HG02798 (cell line): ENCODE measurements around the gene IL2RA.
"Not testable (repeated sequence)": the region's sequence is repeated elsewhere in the genome, so short reads cannot be mapped to it uniquely, and the experiment has no call there.

Source experiments
- ATAC-seq: cut with Tn5 transposase; IDR thresholded peaks from one replicate; pipeline ENCODE4 v1.9.1; 2021; ENCODE audit warnings: mild to moderate bottlenecking; ENCODE audit not compliant: unreplicated experiment, poor library complexity

Gene IL2RA

DNA sequence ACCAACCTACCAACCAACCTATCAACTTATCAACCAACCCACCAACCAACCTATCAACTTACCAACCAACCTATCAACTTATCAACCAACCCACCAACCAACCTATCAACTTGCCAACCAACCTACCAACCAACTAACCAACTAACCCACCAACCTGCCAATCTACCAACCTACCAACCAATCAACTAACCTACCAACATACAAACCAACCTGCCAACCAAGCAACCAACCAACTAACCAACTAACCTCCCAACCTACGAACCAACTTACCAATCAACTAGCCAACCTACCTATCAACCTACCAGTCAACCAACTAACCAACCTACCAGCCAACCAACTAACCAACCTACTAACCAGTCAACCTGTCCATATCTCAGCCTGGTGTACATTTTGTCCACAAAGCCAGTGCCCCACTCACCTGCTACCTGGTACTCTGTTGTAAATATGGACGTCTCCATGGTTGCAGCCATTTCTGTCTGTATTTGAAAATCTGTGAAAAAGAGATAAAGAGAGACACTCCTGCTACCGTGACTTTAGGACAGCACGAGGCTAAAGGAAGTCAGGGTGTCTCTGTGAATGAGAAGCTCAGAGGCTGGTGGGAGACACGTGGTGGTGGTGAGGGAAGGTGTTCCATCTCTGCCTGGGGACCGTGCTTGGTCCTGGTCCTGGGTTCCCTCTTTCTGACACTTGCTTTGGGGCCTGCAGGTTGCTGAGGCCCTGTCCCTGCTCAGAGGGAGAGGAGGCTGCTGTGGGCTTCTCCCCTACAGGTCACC, 43.0 kb downstream of the IL2RA start:
- no peak for ATAC-seq

DNA sequence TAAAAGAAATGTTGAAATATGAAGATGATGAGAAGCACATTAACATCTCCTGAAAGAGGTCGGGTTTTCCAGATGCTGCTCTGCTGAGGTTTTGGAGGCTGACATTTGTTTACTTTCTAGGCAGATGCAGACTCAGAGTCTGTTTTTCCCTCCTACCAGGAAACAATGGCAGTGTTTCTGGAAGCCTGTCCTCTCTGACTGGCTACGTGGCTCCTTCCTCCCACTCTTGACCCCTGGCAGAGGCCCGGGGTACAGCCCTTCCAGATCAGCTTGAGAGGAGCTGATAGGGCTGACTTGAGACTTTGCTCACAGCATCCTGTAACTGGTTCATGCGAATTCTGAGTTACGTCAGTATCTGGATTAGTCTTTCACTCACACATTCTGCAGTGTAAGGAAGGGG, 43.7 kb downstream of the IL2RA start:
- ATAC-seq: no peak

DNA sequence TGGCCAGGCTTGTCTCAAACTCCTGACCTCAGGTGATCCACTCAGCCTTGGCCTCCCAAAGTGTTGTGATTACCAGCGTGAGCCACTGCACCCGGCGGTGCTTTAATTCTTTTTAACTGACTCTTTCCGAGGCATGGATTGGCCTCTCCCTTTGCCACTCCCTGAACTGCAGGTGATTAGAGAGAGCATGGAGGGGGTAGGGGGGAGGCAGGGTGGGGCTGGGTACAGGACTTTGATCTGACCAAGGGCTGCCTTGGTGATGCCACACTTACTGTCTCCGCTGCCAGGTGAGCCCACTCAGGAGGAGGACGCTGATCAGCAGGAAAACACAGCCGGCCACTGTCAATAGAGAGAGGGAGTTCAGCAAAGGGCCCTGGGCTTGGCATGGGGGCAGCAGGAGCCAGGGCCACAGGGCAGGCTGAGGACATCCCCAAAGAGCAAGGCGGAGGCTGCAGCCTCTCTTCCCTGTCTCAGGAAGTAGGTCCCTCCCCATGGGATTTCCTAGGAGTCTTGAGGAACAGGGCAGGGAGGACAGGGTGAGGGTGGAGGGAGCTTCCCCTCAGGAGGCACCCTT, 44.3 kb downstream of the IL2RA start:
- no peak for ATAC-seq

DNA sequence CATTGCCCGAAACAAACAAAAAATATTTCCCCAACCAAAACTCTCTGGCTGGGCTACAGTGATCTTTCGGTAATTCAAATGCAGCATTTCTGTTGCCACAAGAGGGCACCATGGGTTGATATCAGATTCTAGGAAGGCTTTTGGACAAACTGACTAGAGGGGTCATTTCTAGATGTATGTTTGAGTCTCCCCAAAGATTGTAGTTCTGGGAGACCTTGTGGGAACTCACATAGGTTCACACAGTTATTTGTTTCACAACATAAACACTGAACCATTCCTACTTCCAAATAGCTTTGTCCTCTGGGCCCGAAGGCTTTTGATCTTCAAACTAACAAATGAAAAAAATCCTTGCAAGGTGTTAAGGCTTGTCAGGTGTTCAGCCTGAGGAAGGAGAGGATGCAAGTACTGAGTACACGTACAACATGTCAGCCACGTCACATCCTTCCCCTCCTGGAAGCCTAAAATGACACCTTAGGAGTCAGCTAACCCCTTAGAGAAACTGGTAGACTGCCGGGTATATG, 47.9 kb downstream of the IL2RA start:
- ATAC-seq: peak; percentile 50

DNA sequence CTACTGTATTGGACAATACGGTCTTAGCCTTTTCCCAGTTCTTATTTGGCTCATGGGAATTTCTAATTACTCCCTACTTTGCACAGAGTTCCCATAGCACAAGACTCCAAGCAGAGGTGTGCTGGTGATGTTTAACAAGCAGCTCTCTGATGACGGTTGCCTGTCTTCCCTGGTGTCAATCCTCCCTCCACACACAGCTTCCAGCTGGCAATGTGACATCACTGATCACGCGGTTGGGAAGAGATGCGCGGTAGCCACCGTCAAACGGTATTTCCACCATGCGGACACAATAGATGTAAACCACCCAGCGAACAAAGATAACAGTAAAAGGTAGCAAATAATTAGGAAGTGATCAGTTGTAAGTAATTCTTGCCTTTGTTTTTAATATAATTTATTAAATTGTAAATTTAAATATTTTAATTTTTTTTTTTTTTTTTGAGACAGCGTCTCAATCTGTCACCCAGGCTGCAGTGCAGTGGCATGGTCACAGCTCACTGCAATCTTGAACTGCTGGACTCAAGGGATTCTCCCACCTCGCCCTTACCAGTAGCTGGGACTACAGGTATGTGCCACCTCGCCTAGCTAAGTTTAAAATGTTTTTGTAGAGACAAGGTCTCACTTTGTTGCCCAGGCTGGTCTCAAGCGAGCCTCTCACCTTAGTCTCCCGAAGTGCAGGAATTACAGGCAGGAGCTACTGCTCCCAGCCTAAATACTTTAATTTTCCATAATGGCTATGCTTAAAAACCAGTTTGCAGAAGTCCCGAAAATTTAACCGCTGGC, 48.6 kb downstream of the IL2RA start:
- ATAC-seq: no peak

DNA sequence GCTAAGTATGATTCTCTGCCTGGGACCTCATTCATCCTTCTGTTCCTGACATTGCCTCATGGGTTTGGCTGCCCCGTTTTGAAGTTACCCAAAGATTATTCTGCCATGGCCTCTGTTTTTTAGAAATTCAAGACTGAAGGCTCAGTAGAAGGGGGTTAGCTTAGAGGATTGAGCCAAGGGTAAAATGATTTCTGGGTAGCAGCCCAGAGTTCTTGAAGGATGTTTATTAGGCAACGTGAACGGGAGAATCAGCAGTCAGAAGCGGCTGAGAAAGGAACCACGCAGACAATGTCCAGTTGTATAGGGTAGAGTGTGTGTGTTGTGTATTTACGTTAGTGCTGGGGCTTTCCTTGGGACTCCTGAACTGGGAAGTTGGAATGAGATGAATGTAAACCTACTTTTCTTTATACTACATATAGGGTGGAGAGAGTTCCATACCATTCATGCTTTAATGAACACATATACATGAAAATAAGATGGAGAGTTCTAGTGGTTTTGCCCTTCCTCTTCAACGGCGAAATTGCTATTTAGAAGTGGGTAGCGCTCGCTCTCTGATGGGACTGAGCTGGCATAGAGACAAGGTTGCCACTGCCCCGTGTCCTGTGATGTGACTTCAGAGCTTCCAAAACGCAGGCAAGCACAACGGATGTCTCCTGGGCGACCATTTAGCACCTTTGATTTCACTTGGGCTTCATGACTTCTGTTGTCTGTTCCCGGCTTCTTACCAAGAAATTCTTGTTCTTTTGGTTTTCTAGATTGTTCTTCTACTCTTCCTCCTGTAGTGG, 49.9 kb downstream of the IL2RA start:
- no peak for ATAC-seq

DNA sequence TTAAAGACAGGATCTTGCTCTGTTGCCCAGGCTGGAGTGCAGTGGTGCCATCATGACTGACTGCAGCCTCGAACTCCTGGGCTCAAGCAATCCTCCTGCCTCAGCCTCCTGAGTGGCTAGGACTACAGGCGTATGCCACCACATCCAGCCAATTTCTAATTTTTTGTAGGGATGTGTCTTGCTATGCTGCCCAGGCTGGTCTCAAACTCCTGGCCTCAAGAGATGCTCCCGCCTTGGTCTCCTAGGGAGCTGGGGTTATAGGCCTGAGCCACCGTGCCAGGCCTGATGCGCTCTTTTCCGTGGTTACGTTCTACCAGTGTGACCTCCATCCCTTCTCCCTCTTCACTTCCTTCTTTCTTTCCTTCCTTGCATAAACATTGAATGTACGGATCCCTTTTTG, 50.6 kb downstream of the IL2RA start:
- ATAC-seq: no peak

DNA sequence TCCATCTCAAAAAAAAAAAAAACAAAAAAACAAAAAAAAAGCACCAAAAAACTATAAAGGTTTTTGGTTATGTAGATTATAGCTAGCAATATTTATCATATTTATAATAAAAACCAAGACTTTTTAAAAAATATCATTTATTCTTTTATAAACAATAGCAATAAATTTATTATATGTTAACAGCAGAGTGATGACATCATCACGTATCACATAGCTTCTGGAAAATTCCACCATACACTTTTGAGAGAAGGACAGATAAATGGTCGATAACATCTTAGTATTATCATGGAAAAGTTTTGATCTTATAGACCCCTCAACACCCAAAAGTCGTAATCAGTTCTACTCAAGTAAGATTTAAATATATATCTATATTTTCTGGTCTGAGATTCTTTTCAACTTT, 51.6 kb downstream of the IL2RA start:
- no peak for ATAC-seq

DNA sequence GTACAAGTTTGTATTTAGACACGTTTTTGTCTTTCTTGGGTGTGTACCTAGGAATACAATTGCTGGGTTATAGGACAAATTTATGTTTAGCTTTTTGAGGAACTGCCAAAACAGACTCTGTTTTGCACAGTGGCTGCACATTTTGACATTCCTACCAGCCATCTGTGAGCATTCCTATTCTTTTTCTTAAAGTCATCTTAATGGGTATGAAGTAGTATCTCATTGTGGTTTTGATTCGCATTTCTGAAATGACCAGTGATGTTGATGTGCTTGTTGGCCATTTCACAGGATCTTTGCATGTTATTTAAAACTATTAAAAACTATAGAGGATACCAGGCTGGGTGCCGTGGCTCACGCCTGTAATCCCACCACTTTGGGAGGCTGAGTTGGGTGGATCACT, 52.2 kb downstream of the IL2RA start:
- ATAC-seq: no peak

DNA sequence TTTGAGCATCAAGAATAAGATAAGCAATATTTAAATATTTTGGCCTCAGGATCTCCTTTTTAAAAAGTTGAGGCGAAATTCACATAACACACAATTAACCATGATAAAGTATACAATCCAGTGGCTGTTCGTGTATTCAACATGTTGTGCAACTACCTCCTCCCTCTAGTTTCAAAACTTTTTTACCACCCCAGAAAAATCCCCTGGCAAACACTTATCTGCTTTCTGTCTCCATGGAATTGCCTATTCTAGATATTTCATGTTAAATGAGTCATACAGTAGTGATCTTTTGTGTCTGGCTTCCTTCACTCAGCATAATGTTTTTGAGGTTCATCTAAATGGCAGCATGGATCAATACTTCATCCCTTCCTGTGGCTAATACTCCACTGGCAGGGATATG, 53.0 kb downstream of the IL2RA start:
- no peak for ATAC-seq

DNA sequence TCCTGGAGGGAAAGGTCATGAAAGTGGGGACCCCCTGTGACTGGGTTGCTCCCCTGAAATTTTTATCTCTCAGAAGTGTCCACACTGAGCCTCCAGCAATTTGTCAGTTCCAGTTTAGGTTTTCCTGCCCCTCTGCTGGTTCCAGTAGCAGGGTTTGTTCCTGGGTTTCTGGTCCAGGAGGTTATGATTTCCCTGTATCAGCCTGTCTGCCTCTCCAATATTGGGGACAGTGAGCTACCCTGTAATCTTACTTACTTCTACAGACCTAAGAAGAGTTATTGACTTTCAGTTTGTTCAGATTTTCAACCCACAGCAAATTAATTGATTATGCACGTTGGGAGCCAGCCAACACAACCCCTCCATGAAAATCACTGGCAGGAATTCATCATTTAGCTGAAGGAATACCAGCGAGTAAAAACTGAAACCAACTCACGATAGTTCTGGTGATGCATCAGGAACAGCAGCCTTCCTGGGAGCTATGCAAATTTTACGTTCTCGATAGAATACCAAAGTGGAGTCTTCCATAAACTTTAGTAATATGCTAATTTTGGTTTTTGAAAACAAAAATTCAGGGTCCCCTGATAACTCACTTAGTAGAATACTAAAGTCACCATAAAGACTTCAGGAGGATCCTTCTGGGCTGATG, 53.5 kb downstream of the IL2RA start:
- no peak for ATAC-seq

DNA sequence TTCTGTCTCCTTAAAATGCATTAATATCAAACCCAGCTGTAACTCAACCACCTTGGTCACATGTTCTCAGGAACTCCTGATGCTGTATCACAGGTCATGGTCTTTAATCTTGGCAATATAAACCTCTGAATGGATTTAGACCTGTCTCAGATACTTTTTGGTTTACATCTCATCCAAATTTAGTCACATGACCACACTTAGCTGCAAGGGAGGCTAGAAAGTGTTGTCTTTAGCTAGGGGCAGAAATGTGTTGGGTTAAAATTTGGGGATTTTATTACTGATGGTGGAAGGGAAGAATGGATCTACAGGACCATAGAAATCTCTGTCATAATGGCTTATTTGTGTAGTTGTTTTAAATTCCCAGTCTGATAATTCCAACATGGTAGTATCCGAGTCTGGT, 55.2 kb downstream of the IL2RA start:
- no peak for ATAC-seq

DNA sequence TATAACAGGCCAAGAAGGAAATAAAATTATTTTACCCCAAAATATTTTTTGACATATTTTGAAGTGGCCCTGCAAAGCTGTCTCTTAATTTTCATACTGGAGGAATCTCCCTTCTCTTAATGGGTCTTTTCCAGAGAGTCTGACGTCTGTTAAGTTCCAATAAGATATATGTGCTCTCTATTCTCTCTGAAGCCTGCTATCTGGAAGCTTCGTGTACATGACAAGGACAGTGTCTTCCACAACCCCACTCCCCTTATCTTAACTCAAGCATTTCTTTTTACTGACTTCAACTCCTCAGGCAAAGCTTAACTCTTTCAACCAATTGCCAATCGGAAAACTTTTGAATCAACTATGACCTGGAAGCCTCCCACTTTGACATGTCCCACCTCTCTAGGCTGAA, 55.6 kb downstream of the IL2RA start:
- ATAC-seq: no peak

DNA sequence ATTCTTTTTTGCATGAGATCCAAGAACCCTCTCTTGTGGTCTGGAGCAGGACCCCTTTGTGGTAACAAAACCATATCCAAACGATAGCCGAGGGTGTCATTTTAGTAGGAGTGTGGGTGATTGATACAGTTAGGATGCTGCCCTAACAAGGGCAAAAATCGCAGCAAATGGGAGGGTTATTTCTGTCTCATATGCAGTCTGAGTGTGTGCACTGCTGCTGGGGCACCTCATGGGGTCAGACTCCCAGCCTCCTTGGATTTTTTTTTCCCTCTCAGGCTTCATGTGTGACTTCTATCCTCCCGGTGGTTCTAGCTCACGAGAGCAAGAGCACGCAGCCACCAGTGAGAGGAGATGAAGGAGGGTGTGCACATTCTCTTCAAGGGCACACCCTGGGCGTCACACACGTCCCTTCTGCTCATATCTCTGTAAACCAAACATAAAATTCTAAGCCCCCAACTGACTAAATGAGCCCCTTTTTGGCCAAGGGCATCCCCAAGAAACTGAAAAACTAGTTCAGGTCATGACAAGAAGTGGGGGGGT, 56.2 kb downstream of the IL2RA start:
- no peak for ATAC-seq

DNA sequence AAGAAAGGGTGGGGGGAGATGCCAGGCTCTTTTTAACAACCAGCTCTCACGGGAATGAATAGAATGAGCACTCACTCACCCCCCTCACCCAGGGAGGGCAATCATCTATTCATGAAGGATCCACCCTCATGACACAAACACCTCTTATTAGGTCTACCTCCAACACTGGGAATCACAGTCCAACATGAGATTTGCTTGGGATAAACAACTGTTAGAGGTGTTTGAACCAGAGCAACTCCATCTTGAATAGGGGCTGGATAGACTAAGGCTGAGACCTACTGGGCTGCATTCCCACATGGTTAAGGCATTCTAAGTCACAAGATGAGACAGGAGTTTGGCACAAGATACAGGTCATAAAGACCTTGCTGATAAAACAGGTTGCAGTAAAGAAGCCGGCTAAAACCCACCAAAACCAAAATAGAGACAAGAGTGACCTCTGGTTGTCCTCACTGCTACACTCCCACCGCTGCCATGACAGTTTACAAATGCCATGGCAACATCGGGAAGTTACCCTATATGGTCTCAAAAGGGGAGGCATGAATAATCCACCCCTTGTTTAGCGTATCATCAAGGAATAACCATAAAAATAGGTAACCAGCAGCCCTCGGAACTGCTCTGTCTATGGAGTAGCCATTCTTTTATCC, 56.9 kb downstream of the IL2RA start:
- ATAC-seq: not testable (repeated sequence)

DNA sequence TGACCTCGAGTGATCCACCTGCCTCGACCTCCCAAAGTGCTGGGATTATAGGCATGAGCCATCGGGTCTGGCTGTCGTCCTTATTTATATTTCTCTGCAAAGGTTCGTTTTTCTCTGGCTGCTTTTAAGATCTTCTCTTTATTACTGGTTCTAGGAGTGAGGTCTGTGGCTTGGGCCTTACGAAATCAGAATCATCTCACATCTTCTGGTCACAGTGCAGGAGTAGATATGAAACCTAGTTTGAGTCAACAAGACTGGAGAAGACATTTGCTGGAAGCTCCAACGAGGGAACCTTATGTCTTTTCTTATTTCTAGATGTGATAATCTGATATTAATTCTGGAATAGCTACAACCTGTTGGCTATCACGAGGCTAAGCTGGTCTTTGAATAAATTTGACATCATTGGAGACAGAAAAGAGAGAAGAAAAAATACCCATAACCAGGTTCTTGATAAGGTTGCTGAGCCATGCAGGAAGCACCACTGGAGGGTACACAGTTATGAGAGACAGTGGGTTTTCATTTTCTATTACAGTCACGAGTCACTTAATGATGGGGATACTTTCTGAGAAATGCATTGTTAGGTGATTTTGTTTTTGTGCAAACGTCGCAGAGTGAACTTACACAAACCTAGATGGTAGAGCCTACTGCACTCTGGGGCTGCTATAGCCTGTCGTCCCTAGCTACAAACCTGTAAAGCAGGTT, 59.2 kb downstream of the IL2RA start:
- no peak for ATAC-seq

DNA sequence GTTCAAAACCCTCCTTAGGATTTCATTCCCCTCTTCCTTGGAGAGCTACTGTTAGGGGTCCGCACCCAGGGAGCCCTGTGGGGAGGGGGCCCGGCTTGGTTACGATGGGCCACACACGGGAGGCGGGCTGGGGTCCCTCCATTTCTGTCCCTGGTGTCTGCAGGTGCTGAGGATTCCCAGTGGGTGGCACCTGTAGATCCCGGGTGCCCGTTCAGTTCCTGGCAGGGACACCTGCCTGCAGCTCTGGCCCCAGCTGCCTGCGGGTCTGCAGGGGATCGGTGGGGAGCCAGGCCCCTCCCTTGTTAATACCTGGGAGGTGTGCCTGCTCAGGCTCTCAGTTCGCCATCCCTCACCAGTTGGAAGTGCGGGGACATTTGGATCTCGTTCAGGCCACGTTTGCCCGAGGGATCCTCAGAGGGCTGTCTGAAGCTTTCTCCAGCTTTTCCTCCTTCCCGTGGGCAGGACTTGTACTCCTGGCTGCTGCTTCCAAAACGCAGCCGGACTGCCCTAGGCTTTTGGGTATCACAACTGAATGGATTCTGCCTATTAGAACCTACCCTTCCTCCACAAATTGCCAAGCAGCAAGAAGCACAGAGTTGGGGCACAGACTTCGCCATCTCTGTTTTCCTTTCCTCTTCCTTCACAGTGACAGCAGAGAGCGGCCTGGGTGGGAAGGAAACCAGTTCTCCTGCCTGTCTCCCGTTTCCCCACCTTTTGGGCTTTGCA, 62.6 kb downstream of the IL2RA start:
- no peak for ATAC-seq

DNA sequence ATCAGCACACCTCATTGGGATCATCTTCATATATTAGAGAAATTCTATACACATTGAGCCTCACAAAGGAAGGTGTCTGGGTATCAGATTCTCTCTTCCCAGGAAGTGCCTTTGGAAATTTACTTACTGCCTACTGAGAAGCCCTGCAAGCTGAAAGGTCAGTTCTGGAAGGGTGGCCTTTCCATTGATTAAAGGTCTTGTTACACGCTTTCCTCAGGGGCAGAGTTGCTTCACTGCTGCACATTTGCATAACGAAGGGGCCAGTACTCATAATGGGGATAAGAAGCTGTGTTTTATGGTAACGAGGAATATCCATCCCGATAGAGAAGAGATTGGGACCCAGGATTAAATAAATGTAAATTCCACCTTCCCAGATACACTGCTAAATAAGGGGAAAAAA, 65.5 kb downstream of the IL2RA start:
- ATAC-seq: no peak
